Measurements from ENCODE around the gene BNIP2.

GRCh38 chr15:59701880-59702279, 12.8 kb upstream of the BNIP2 start:
- TF ChIP-seq CTCF (conservative IDR thresholded peaks at IDR 0.05; ENCODE audit: low read depth, low read length): no peak
- no peak for TF ChIP-seq EZH2 (IDR thresholded peaks at IDR 0.05; ENCODE audit: borderline replicate concordance, low read depth, low read length, poor library complexity, severe bottlenecking)

All from A673 (cell line).